Endothelial cell (in vitro differentiated cells): ENCODE measurements around the gene AP2A2. TPM values are rescaled to one million over a fixed set of nuclear protein-coding genes. Genes with fewer than 3 reads are reported as not detected.

Experiments used
- DNase-seq: peaks from one replicate; pipeline ENCODE4 v3.0.0; 2021; ENCODE audit warnings: low spot score
- H3K27ac Mint-ChIP-seq: one replicate; pipeline ENCODE4 v1.8.0; 2021; ENCODE audit warnings: mixed read lengths, inconsistent platforms; ENCODE audit not compliant: unreplicated experiment
- H3K27me3 Mint-ChIP-seq: one replicate; pipeline ENCODE4 v1.8.0; 2021; ENCODE audit warnings: mild to moderate bottlenecking, moderate library complexity, mixed read lengths, inconsistent platforms; ENCODE audit not compliant: unreplicated experiment
- H3K36me3 Mint-ChIP-seq: one replicate; pipeline ENCODE4 v1.8.0; 2021; ENCODE audit warnings: mild to moderate bottlenecking, low read depth, mixed read lengths, inconsistent platforms; ENCODE audit not compliant: unreplicated experiment
- H3K4me1 Mint-ChIP-seq: one replicate; pipeline ENCODE4 v1.8.0; 2021; ENCODE audit warnings: mild to moderate bottlenecking, mixed read lengths, inconsistent platforms; ENCODE audit not compliant: unreplicated experiment
- H3K4me3 Mint-ChIP-seq: one replicate; pipeline ENCODE4 v1.8.0; 2021; ENCODE audit warnings: mild to moderate bottlenecking, mixed read lengths, inconsistent platforms; ENCODE audit not compliant: unreplicated experiment
- H3K9me3 Mint-ChIP-seq: one replicate; pipeline ENCODE4 v1.8.0; 2021; ENCODE audit warnings: mixed read lengths, inconsistent platforms; ENCODE audit not compliant: unreplicated experiment
- total RNA-seq: library from RNA; stranded (reverse); fragmentation: NEBNext Ultra II Directional; extraction: Animal tissue kit (Norgen Biotek cat#: 25700); gene quantifications from one replicate; pipeline ENCODE4 v1.2.1, GENCODE V29; 2021; ENCODE audit not compliant: unreplicated experiment
- TF ChIP-seq, protein P1 (sequence below): fragments of 200-600 bp; sonication (generic); IDR thresholded peaks from one replicate; pipeline ENCODE4 v1.5.0; 2021; ENCODE audit warnings: antibody characterized with exemption; ENCODE audit not compliant: unreplicated experiment

AP2A2 gene
- total RNA-seq, 1 donor from 2014 or later, result 287 TPM

DNA sequence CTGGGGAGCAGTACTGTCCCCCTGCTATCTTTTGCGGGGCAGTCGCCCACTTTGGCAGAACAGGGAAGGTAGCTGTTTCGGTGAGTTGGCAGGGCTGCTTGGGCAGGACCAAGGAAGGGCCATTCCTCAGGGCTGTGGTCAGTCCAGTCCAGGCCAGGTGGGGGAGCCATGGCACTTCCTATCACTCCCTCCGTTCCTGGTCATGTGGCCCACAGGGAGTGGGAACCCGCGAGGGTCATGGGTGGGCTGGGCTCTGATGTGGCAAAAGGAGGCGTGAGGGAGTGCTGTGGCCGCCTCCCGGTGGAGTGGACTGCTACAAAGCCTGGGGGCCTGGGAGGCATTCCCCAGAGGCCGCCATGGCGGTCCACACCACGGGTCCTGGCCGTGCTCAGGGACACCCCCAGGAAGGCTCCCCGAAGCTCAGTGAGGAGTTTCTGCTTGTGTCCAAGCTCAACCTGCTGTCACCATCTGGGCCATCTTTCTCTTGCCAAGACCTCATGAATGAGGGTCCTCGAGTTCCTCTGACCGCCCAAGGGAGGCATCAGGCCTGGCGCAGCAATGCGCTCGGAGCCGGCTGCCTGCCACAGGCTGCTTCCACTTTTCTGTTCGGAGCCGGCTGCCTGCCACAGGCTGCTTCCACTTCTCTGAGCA, 27.0 kb upstream of the AP2A2 start:
- Mint-ChIP-seq H3K36me3 (peaks cover 18% of the 10 kb centered on the region), H3K27me3 (peaks cover 9% of the 10 kb centered on the region), H3K27ac (no peak overlapping the region), H3K4me3 (no peak overlapping the region), H3K9me3 (no peaks in the 10 kb centered on the region), H3K4me1 (no peaks in the 10 kb centered on the region)
- DNase-seq, result peak; percentile 30
- TF ChIP-seq, protein P1, sequence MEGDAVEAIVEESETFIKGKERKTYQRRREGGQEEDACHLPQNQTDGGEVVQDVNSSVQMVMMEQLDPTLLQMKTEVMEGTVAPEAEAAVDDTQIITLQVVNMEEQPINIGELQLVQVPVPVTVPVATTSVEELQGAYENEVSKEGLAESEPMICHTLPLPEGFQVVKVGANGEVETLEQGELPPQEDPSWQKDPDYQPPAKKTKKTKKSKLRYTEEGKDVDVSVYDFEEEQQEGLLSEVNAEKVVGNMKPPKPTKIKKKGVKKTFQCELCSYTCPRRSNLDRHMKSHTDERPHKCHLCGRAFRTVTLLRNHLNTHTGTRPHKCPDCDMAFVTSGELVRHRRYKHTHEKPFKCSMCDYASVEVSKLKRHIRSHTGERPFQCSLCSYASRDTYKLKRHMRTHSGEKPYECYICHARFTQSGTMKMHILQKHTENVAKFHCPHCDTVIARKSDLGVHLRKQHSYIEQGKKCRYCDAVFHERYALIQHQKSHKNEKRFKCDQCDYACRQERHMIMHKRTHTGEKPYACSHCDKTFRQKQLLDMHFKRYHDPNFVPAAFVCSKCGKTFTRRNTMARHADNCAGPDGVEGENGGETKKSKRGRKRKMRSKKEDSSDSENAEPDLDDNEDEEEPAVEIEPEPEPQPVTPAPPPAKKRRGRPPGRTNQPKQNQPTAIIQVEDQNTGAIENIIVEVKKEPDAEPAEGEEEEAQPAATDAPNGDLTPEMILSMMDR, result no peak

DNA sequence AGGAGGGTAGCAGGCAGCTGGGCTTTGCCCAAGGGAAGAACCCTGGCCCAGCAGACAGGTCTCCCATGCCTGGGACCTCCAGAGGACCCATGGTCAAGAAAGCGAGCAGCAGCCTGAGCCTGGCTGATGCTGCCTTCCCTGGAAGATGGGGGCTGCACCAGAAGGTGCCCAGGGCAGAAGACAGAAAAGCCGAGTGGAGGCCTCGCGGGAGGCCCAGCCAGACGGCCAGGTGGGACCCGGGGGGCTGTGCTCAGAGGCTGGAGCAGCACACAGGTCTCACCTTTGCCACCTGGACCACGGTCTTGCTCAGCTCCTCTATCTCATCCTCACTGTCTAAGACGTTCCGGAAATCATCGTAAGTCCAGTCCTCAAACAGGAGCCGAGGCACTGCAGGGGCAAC, 25.9 kb upstream of the AP2A2 start:
- DNase-seq, result no peak
- Mint-ChIP-seq H3K9me3 (no peaks in the 10 kb centered on the region), H3K36me3 (peaks cover 25% of the 10 kb centered on the region), H3K4me1 (no peaks in the 10 kb centered on the region), H3K4me3 (no peak overlapping the region), H3K27me3 (peaks cover 14% of the 10 kb centered on the region), H3K27ac (no peak overlapping the region)
- TF ChIP-seq, protein P1, result no peak

DNA sequence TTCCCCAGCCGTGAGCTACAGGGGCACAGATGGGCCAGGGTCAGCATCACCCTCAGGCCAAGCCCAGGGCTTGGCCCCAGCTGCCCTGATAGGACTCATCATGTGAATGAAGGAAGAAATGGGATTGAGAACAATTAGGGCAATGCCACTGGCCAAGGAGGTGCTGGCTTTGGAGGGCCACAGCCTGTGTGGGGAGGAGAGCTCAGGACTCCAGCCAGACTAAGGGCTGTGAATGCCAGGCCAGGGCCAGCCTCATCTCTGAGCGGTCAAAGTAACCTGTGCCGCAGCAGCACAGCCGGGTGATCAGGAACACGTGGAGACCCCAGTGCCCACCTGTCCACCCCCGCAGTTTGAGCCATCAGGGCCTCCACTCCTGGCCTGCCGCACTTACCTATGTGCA, 25.1 kb upstream of the AP2A2 start:
- H3K27me3 Mint-ChIP-seq, result peaks cover 14% of the 10 kb centered on the region
- TF ChIP-seq, protein P1, result no peak
- peaks cover 25% of the 10 kb centered on the region for H3K36me3 Mint-ChIP-seq
- no peak for DNase-seq
- H3K9me3 Mint-ChIP-seq, result no peaks in the 10 kb centered on the region
- no peak overlapping the region for H3K4me3 Mint-ChIP-seq
- H3K27ac Mint-ChIP-seq, result no peak overlapping the region
- H3K4me1 Mint-ChIP-seq, result no peaks in the 10 kb centered on the region

DNA sequence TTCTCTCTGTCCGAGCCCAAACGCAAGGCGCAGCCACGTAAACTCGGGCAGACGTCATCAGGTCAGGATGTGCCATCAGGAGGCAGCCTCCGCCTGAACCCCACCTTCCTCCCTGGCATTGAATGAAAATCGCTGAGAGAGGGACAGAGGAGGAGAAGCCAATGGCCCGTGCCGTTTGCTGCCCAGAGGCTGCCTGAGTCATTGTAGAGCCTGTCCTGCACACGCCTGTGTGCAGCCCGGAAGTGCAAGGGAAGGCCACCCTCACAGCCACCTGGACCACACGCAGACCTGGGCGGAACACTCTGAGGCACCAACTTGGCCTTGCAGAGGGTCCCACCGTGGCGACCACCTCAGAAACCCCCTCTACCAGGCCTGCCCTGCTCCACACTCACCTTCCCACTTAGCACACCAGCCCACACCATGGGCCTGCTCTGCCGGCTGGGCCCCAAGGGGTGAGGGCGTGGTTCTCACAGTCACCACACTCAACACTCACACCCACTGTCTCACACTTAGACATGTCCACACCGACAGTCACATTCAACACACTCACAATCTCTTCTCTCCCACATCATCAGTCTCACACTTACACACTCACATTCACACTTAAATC, 24.1 kb upstream of the AP2A2 start:
- Mint-ChIP-seq H3K36me3 (peaks cover 25% of the 10 kb centered on the region), H3K4me3 (peak overlapping the region; percentile 11), H3K4me1 (no peaks in the 10 kb centered on the region), H3K9me3 (no peaks in the 10 kb centered on the region), H3K27ac (peak overlapping the region; percentile 0), H3K27me3 (peaks cover 9% of the 10 kb centered on the region)
- DNase-seq, result no peak
- TF ChIP-seq, protein P1, result no peak

DNA sequence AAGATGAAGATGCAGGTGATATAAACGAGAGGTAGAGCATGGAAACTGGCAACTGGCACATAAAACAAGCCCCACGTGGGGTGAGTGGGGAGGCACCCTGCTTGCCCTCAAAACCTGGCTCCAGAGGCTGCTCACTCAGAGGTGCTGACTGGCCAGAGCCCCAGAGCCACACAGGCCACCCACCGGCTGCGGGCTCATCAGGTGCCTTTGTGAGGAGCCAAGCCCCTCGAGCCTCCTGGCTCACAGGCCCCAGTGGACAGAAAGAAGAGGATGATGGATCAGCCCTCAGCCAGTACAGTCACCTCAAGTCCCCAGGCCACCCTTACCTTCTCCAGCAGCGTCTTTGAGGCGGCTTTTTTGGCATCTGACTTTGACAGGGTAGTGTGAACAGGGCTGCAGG, 21.3 kb upstream of the AP2A2 start:
- peak overlapping the region; percentile 36 for H3K27ac Mint-ChIP-seq
- DNase-seq, result no peak
- no peaks in the 10 kb centered on the region for H3K9me3 Mint-ChIP-seq
- H3K36me3 Mint-ChIP-seq, result peaks cover 29% of the 10 kb centered on the region
- H3K27me3 Mint-ChIP-seq, result peaks cover 7% of the 10 kb centered on the region
- H3K4me1 Mint-ChIP-seq, result peaks cover 8% of the 10 kb centered on the region
- H3K4me3 Mint-ChIP-seq, result no peak overlapping the region
- TF ChIP-seq, protein P1, result no peak
